ENCODE results near the gene PTAFR. TPM values are rescaled to one million over a fixed set of nuclear protein-coding genes. Genes with fewer than 3 reads are reported as not detected.

Gene PTAFR
- total RNA-seq: under 1 TPM; 0.47 to 0.53 TPM
- polyA plus RNA-seq (2013, experiment 1 of 2): 5.8 TPM
- polyA plus RNA-seq (2013, experiment 2 of 2): 4.0 TPM
- 0.47 to 10.3 (median 2.1) reads per million in 172 experiments for total RNA-seq

DNA sequence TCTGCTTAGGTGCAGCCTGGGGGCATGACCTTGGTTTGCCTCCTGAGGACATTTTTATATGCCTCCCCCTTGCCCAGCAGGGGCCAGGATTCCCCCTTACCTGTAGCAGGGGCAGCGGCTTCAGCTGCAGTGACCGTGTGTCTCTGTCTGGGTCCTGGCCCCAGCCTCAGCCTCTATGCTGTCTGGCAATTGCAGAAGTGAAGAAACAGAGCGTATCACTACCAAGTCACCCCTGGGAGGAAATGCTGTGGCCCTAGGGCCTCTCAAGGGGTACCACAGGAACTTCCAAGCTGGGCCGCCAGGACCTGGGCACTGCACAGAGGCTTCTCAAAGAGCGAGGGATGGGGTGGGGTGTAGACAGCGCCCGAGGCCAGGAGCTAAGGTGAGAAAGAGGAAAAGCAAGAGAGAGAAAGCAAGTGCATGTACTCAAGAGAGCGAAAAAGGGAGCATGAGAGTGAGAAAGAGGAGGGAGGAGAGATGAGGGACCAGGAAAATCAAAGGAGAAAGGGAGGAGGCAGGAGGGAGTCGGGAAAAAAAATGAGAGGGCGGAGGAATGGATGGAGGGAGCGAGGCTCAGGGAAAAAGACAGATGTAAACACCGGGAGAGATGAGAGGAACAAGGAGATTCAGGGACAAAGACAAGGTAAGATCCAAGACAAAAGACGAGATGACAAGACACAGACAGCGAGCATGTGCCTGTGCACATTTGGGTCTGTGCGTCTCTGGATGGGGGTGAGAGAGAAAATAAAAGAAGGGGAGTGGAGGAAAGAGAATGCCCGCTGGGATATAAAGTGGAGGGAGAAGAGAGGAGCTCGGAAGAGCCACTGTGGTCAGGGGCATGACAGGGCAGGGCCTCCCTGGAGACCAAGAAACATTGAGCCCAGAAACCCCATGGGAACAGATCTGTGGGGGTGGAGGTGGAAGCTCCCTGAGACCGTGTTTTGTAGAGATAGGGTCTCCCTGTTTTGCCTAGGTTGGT lies at the start of gene PTAFR:
Gene PTAFR (minus strand): TSS at position 199 of the 979 bp plus-strand sequence. CDS start 25,669 bp downstream, outside the sequence.
- Histone ChIP-seq H3K27me3 (ENCODE audit: control insufficient read depth in 1 of 2, insufficient read depth in 2 of 2, low read length in 2 of 2) (no peaks in the 10 kb centered on the region), H3K27ac (ENCODE audit: low read depth in 1 of 2, low read length in 2 of 2) (no peak within 1 kb of the TSS), H3K36me3 (ENCODE audit: insufficient read depth, low read length) (no peaks in the 10 kb centered on the region), H3K4me1 (ENCODE audit: insufficient read depth, low read length) (peaks cover 29% of the 10 kb centered on the region), H3K9me3 (ENCODE audit: control insufficient read depth in 1 of 2, insufficient read depth in 1 of 2, low read length in 2 of 2) (no peaks in the 10 kb centered on the region), H3K4me3 (ENCODE audit: low read length) (peak within 1 kb of the TSS; percentile 20)
- POLR2A ChIA-PET: no interaction called here
- H3K27ac Mint-ChIP-seq: no peak within 1 kb of the TSS
- TF ChIP-seq, protein P1, sequence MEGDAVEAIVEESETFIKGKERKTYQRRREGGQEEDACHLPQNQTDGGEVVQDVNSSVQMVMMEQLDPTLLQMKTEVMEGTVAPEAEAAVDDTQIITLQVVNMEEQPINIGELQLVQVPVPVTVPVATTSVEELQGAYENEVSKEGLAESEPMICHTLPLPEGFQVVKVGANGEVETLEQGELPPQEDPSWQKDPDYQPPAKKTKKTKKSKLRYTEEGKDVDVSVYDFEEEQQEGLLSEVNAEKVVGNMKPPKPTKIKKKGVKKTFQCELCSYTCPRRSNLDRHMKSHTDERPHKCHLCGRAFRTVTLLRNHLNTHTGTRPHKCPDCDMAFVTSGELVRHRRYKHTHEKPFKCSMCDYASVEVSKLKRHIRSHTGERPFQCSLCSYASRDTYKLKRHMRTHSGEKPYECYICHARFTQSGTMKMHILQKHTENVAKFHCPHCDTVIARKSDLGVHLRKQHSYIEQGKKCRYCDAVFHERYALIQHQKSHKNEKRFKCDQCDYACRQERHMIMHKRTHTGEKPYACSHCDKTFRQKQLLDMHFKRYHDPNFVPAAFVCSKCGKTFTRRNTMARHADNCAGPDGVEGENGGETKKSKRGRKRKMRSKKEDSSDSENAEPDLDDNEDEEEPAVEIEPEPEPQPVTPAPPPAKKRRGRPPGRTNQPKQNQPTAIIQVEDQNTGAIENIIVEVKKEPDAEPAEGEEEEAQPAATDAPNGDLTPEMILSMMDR (IDR thresholded peaks at IDR 0.05): no peak
- no peaks in the 10 kb centered on the region for H3K9me3 Mint-ChIP-seq
- H3K4me3 Mint-ChIP-seq: no peak within 1 kb of the TSS
- CTCF ChIA-PET: no interaction called here
- H3K36me3 Mint-ChIP-seq (ENCODE audit: low read depth): no peaks in the 10 kb centered on the region
- DNase-seq: peak in 2 of 14 experiments; percentile 40 to 53
- no peaks in the 10 kb centered on the region for H3K27me3 Mint-ChIP-seq
- intact Hi-C loops (cut with DNase I, micrococcal nuclease): no loop called here
- peaks cover 25% of the 10 kb centered on the region for H3K4me1 Mint-ChIP-seq (ENCODE audit: low read depth)
- no peak for ATAC-seq (ENCODE audit: poor library complexity)

- H3K27me3 ChIP-seq (ENCODE audit: control insufficient read depth in 1 of 2, insufficient read depth in 2 of 2, low read length in 2 of 2): no peaks in the 10 kb centered on the region
- CTCF ChIA-PET: interaction anchor here (0.9 kb wide), 1 partner anchor 147 kb away, joined by 4 read pairs; no protein-coding TSS in a partner anchor
- Mint-ChIP-seq H3K36me3 (ENCODE audit: low read depth) (peaks cover 62% of the 10 kb centered on the region), H3K27ac (no peak overlapping the region), H3K27me3 (no peaks in the 10 kb centered on the region), H3K4me3 (no peak overlapping the region), H3K4me1 (ENCODE audit: low read depth) (peaks cover 7% of the 10 kb centered on the region), H3K9me3 (no peaks in the 10 kb centered on the region)
- intact Hi-C loops (cut with DNase I, micrococcal nuclease): no loop called here
- H3K9me3 ChIP-seq (ENCODE audit: control insufficient read depth in 1 of 2, insufficient read depth in 1 of 2, low read length in 2 of 2): no peaks in the 10 kb centered on the region
- POLR2A ChIA-PET: interaction anchor here (0.8 kb wide), 1 partner anchor 115 kb away, joined by 3 read pairs; the partner anchor contains the start of gene MED18
- H3K36me3 ChIP-seq (ENCODE audit: insufficient read depth, low read length): peaks cover 47% of the 10 kb centered on the region
- no peak for DNase-seq
- no peak for ATAC-seq (ENCODE audit: poor library complexity)
- no peaks in the 10 kb centered on the region for H3K4me1 ChIP-seq (ENCODE audit: insufficient read depth, low read length)
- TF ChIP-seq, protein P1 (IDR thresholded peaks at IDR 0.05): no peak
- no peak overlapping the region for H3K4me3 ChIP-seq (ENCODE audit: low read length)
- no peak overlapping the region for H3K27ac ChIP-seq (ENCODE audit: low read depth in 1 of 2, low read length in 2 of 2)
Observed at GRCh38 chr1:28213315-28213714, 36.8 kb upstream of the PTAFR start.

DNA sequence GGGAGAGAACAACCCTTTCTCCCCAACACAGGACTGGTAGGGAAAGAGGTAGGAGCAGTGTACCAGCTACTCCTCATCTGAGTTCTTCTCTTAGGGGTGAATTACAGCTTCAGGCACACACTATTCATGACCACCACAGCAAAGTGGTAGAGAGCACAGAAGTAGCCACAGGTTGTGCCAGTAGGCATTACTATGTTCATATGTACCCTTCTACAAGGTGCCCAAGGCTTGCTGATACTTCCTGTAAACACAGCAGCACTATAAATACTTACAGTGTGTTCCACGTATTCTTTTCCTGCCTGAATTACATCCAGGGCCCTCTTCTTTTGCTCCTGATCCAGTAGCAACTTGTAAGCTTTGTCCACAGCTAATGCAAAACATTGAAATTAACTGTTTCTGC lies 33.2 kb upstream of the PTAFR start:
- ChIA-PET CTCF (interaction anchor here (0.5 to 2.1 kb wide), 6 partner anchors 10 to 322 kb away, joined by 3 to 25 read pairs (median 4); partner anchors contain the start of gene EYA3), POLR2A (no interaction called here)
- no peak overlapping the region for H3K4me3 ChIP-seq (ENCODE audit: low read length)
- H3K27ac ChIP-seq (ENCODE audit: low read depth in 1 of 2, low read length in 2 of 2): no peak overlapping the region
- intact Hi-C loops (cut with DNase I, micrococcal nuclease): loop anchor here (1.0 to 5.0 kb wide), 7 partner anchors 42 to 353 kb away; partner anchors contain the start of gene EYA3 (in 1 of the 2)
- H3K27ac Mint-ChIP-seq: no peak overlapping the region
- ATAC-seq (ENCODE audit: poor library complexity) (no peak), DNase-seq (no peak)
- H3K27me3 ChIP-seq (ENCODE audit: control insufficient read depth in 1 of 2, insufficient read depth in 2 of 2, low read length in 2 of 2): no peaks in the 10 kb centered on the region
- peaks cover 68% of the 10 kb centered on the region for H3K36me3 ChIP-seq (ENCODE audit: insufficient read depth, low read length)
- H3K4me1 ChIP-seq (ENCODE audit: insufficient read depth, low read length): no peaks in the 10 kb centered on the region
- H3K4me1 Mint-ChIP-seq (ENCODE audit: low read depth): peaks cover 7% of the 10 kb centered on the region
- peaks cover 63% of the 10 kb centered on the region for H3K36me3 Mint-ChIP-seq (ENCODE audit: low read depth)
- H3K4me3 Mint-ChIP-seq: no peak overlapping the region
- no peaks in the 10 kb centered on the region for H3K27me3 Mint-ChIP-seq
- H3K9me3 ChIP-seq (ENCODE audit: control insufficient read depth in 1 of 2, insufficient read depth in 1 of 2, low read length in 2 of 2): no peaks in the 10 kb centered on the region
- H3K9me3 Mint-ChIP-seq: no peaks in the 10 kb centered on the region
- TF ChIP-seq, protein P1 (IDR thresholded peaks at IDR 0.05): no peak

All from CD4-positive, alpha-beta T cell (primary cell).